ENCODE results near the gene PLCB4. TPM values are rescaled to one million over a fixed set of nuclear protein-coding genes. Genes with fewer than 3 reads are reported as not detected.

Gene PLCB4
- total RNA-seq, 2 experiments from 2014 or later, result 0.06 TPM; not detected in 1

- DNase-seq (no peak), ATAC-seq (ENCODE audit: poor library complexity) (no peak)
- Mint-ChIP-seq H3K27me3 (no peaks in the 10 kb centered on the region), H3K4me1 (ENCODE audit: low read depth) (no peaks in the 10 kb centered on the region), H3K36me3 (ENCODE audit: low read depth) (no peaks in the 10 kb centered on the region), H3K9me3 (no peaks in the 10 kb centered on the region), H3K4me3 (no peak overlapping the region), H3K27ac (no peak overlapping the region)
- POLR2A ChIA-PET, result no interaction called here
- H3K27ac ChIP-seq (ENCODE audit: low read depth in 1 of 2, low read length in 2 of 2), result no peak overlapping the region
- intact Hi-C loops (cut with DNase I, micrococcal nuclease), result loop anchor here in 1 of 2 experiments (10.0 kb wide), 1 partner anchor 61 kb away; no protein-coding TSS in a partner anchor
- no peak for TF ChIP-seq CTCF (IDR thresholded peaks at IDR 0.05)
- H3K9me3 ChIP-seq (ENCODE audit: control insufficient read depth in 1 of 2, insufficient read depth in 1 of 2, low read length in 2 of 2), result peaks cover 0 to 3% of the 10 kb centered on the region in 2 experiments
- CTCF ChIA-PET, result no interaction called here
- no peaks in the 10 kb centered on the region for H3K27me3 ChIP-seq (ENCODE audit: control insufficient read depth in 1 of 2, insufficient read depth in 2 of 2, low read length in 2 of 2)
- H3K36me3 ChIP-seq (ENCODE audit: insufficient read depth, low read length), result no peaks in the 10 kb centered on the region
- H3K4me3 ChIP-seq (ENCODE audit: low read length), result no peak overlapping the region
- no peaks in the 10 kb centered on the region for H3K4me1 ChIP-seq (ENCODE audit: insufficient read depth, low read length)
Observed at GRCh38 chr20:9415426-9415825, 346.5 kb downstream of the PLCB4 start.

- Mint-ChIP-seq H3K36me3 (ENCODE audit: low read depth) (no peaks in the 10 kb centered on the region), H3K4me1 (ENCODE audit: low read depth) (no peaks in the 10 kb centered on the region), H3K27me3 (no peaks in the 10 kb centered on the region), H3K4me3 (no peak overlapping the region), H3K9me3 (no peaks in the 10 kb centered on the region), H3K27ac (no peak overlapping the region)
- Histone ChIP-seq H3K9me3 (ENCODE audit: control insufficient read depth in 1 of 2, insufficient read depth in 1 of 2, low read length in 2 of 2) (peaks cover 0 to 3% of the 10 kb centered on the region in 2 experiments), H3K27ac (ENCODE audit: low read depth in 1 of 2, low read length in 2 of 2) (no peak overlapping the region), H3K27me3 (ENCODE audit: control insufficient read depth in 1 of 2, insufficient read depth in 2 of 2, low read length in 2 of 2) (no peaks in the 10 kb centered on the region), H3K4me1 (ENCODE audit: insufficient read depth, low read length) (no peaks in the 10 kb centered on the region), H3K36me3 (ENCODE audit: insufficient read depth, low read length) (no peaks in the 10 kb centered on the region), H3K4me3 (ENCODE audit: low read length) (no peak overlapping the region)
- no peak for TF ChIP-seq CTCF (IDR thresholded peaks at IDR 0.05)
- POLR2A ChIA-PET, result no interaction called here
- intact Hi-C loops (cut with DNase I, micrococcal nuclease), result loop anchor here in 1 of 2 experiments (10.0 kb wide), 1 partner anchor 62 kb away; no protein-coding TSS in a partner anchor
- CTCF ChIA-PET, result no interaction called here
- DNase-seq, result no peak
- ATAC-seq (ENCODE audit: poor library complexity), result no peak
Observed at GRCh38 chr20:9416421-9416820, 347.5 kb downstream of the PLCB4 start.

GRCh38 chr20:9417665-9418064, 348.8 kb downstream of the PLCB4 start:
- DNase-seq (no peak), ATAC-seq (ENCODE audit: poor library complexity) (no peak)
- no peaks in the 10 kb centered on the region for H3K36me3 ChIP-seq (ENCODE audit: insufficient read depth, low read length)
- H3K27ac ChIP-seq (ENCODE audit: low read depth in 1 of 2, low read length in 2 of 2), result no peak overlapping the region
- H3K4me3 ChIP-seq (ENCODE audit: low read length), result no peak overlapping the region
- no peak overlapping the region for H3K27ac Mint-ChIP-seq
- POLR2A ChIA-PET, result no interaction called here
- H3K4me3 Mint-ChIP-seq, result no peak overlapping the region
- H3K4me1 ChIP-seq (ENCODE audit: insufficient read depth, low read length), result no peaks in the 10 kb centered on the region
- no peaks in the 10 kb centered on the region for H3K36me3 Mint-ChIP-seq (ENCODE audit: low read depth)
- no peaks in the 10 kb centered on the region for H3K27me3 ChIP-seq (ENCODE audit: control insufficient read depth in 1 of 2, insufficient read depth in 2 of 2, low read length in 2 of 2)
- no peaks in the 10 kb centered on the region for H3K4me1 Mint-ChIP-seq (ENCODE audit: low read depth)
- H3K27me3 Mint-ChIP-seq, result no peaks in the 10 kb centered on the region
- H3K9me3 Mint-ChIP-seq, result no peaks in the 10 kb centered on the region
- TF ChIP-seq CTCF (IDR thresholded peaks at IDR 0.05), result no peak
- intact Hi-C loops (cut with DNase I, micrococcal nuclease), result loop anchor here in 1 of 2 experiments (10.0 kb wide), 1 partner anchor 63 kb away; no protein-coding TSS in a partner anchor
- peaks cover 0 to 3% of the 10 kb centered on the region in 2 experiments for H3K9me3 ChIP-seq (ENCODE audit: control insufficient read depth in 1 of 2, insufficient read depth in 1 of 2, low read length in 2 of 2)
- CTCF ChIA-PET, result no interaction called here

Measured in CD4-positive, alpha-beta T cell (primary cell).